IMR-90 (cell line): ENCODE data around the gene TMEM14C. TPM values are rescaled to one million over a fixed set of nuclear protein-coding genes. Genes with fewer than 3 reads are reported as not detected.

Experiments used
- ATAC-seq: fragments of 200-7000 bp; cut with Tn5 transposase; 2 replicates; pipeline ENCODE4 v1.9.1; 2020; ENCODE audit warnings: low read depth, mild to moderate bottlenecking, moderate library complexity
- BruUV-seq: library from RNA; stranded (reverse); fragments of 400-500 nt; replicated peaks from 2 replicates; lab custom pipeline; 2021; lab: Mats Ljungman, UMichigan
- CTCF ChIA-PET: fragments of 300-600 bp; formaldehyde crosslinking; extraction: SDS; loops from one replicate; lab custom pipeline; 2021; ENCODE audit warnings: antibody characterized with exemption; lab: Yijun Ruan, JAX
- POLR2A ChIA-PET: fragments of 300-600 bp; sonication (Branson Sonifier 250); formaldehyde crosslinking; loops from one replicate; lab custom pipeline; 2022; ENCODE audit warnings: antibody characterized with exemption; ENCODE audit not compliant: unreplicated experiment; lab: Charles Lee
- DNase-seq: peaks from one replicate; pipeline ENCODE4 v3.0.0; 2013
- H2AFZ ChIP-seq: replicated peaks from 2 replicates; pipeline ENCODE3; 2013; ENCODE audit warnings: low read length, mild to moderate bottlenecking; ENCODE audit not compliant: poor library complexity
- H2AK5ac ChIP-seq: 2 replicates; pipeline ENCODE4 v1.6.1; 2013; ENCODE audit warnings: low read depth, low read length, inconsistent platforms
- H2AK9ac ChIP-seq: replicated peaks from 2 replicates; pipeline ENCODE3; 2013; ENCODE audit warnings: mild to moderate bottlenecking, low read depth, low read length, moderate library complexity; ENCODE audit not compliant: poor library complexity
- H2BK120ac ChIP-seq: 2 replicates; pipeline ENCODE4 v1.6.1; 2013; ENCODE audit warnings: low read depth, low read length, inconsistent platforms
- H2BK15ac ChIP-seq: 3 replicates; pipeline ENCODE4 v1.6.1; 2013; ENCODE audit warnings: low read depth, low read length, inconsistent platforms
- H2BK20ac ChIP-seq: 2 replicates; pipeline ENCODE4 v1.6.1; 2013; ENCODE audit warnings: low read depth, mild to moderate bottlenecking, inconsistent platforms, low read length, moderate library complexity
- H2BK5ac ChIP-seq: 2 replicates; pipeline ENCODE4 v1.6.1; 2013; ENCODE audit warnings: mild to moderate bottlenecking, low read depth, low read length, inconsistent platforms; ENCODE audit not compliant: poor library complexity, severe bottlenecking
- H3K14ac ChIP-seq: replicated peaks from 2 replicates; pipeline ENCODE4 v1.6.1; 2013; ENCODE audit warnings: low read depth, low read length, inconsistent platforms
- H3K18ac ChIP-seq: 2 replicates; pipeline ENCODE4 v1.6.1; 2013; ENCODE audit warnings: low read depth, low read length, control low read depth
- H3K23ac ChIP-seq: 2 replicates; pipeline ENCODE4 v1.6.1; 2013; ENCODE audit warnings: low read depth, low read length, inconsistent platforms
- H3K27ac ChIP-seq: 2 replicates; pipeline ENCODE4 v1.5.1; 2013; ENCODE audit warnings: mild to moderate bottlenecking, control low read depth, low read length; ENCODE audit not compliant: insufficient read depth
- H3K27me3 ChIP-seq: 2 replicates; pipeline ENCODE4 v1.6.1; 2013; ENCODE audit warnings: low read length; ENCODE audit not compliant: control insufficient read depth, insufficient read depth
- H3K36me3 ChIP-seq: 2 replicates; pipeline ENCODE4 v1.6.1; 2013; ENCODE audit warnings: low read length, mixed read lengths; ENCODE audit not compliant: control insufficient read depth, insufficient read depth
- H3K4ac ChIP-seq: 2 replicates; pipeline ENCODE4 v1.6.1; 2013; ENCODE audit warnings: low read depth, low read length, inconsistent platforms
- H3K4me1 ChIP-seq: 2 replicates; pipeline ENCODE4 v1.6.1; 2013; ENCODE audit warnings: low read length, mixed read lengths; ENCODE audit not compliant: control insufficient read depth, insufficient read depth
- H3K4me2 ChIP-seq: 2 replicates; pipeline ENCODE4 v1.6.1; 2013; ENCODE audit warnings: low read depth, mild to moderate bottlenecking, control low read depth, low read length, moderate library complexity
- H3K4me3 ChIP-seq: 2 replicates; pipeline ENCODE4 v1.5.1; 2013; ENCODE audit warnings: low read depth, mild to moderate bottlenecking, control low read depth, low read length, moderate library complexity; ENCODE audit not compliant: insufficient read depth
- H3K56ac ChIP-seq: 2 replicates; pipeline ENCODE4 v1.6.1; 2013; ENCODE audit warnings: low read length, inconsistent platforms; ENCODE audit not compliant: insufficient read depth; ENCODE audit errors: extremely low read depth
- H3K79me1 ChIP-seq, 2 experiments: 2 replicates each; pipeline ENCODE4 v1.6.1; 2013; ENCODE audit warnings: low read length in 2 of 2, inconsistent platforms in 1 of 2, low read depth in 1 of 2
- H3K9ac ChIP-seq: 2 replicates; pipeline ENCODE4 v1.6.1; 2013; ENCODE audit warnings: low read depth, low read length, control low read depth
- H3K9me1 ChIP-seq: 2 replicates; pipeline ENCODE4 v1.6.1; 2013; ENCODE audit warnings: low read length, inconsistent platforms; ENCODE audit not compliant: insufficient read depth
- H3K9me3 ChIP-seq: 2 replicates; pipeline ENCODE4 v1.6.1; 2013; ENCODE audit warnings: low read length; ENCODE audit not compliant: control insufficient read depth, insufficient read depth
- H4K20me1 ChIP-seq: 2 replicates; pipeline ENCODE4 v1.6.1; 2013; ENCODE audit warnings: low read length, inconsistent platforms; ENCODE audit not compliant: insufficient read depth
- H4K5ac ChIP-seq: 2 replicates; pipeline ENCODE4 v1.6.1; 2013; ENCODE audit warnings: mild to moderate bottlenecking, low read depth, low read length, control low read depth
- H4K8ac ChIP-seq, 2 experiments: 2 replicates each; pipeline ENCODE4 v1.6.1; 2013; ENCODE audit warnings: low read depth in 2 of 2, low read length in 2 of 2, control low read depth in 1 of 2, inconsistent platforms in 1 of 2
- H4K91ac ChIP-seq: 2 replicates; pipeline ENCODE4 v1.6.1; 2013; ENCODE audit warnings: low read depth, low read length, inconsistent platforms; ENCODE audit not compliant: insufficient read depth
- MAFK ChIP-seq: IDR thresholded peaks from 2 replicates; pipeline ENCODE4 v1.6.1; 2012; ENCODE audit warnings: low read depth, low read length, improper control_type of control experiment
- WGBS, 2 experiments: methylation state at CpG; one replicate each; pipeline versions ENCODE4 v1.1.5 to v1.1.7; 2013; ENCODE audit warnings: missing lambda C conversion rate in 2 of 2; ENCODE audit not compliant: insufficient read length in 1 of 2; ENCODE audit errors: extremely low coverage in 2 of 2; 5-methylcytosine and 5-hydroxymethylcytosine counted together
- dilution Hi-C: fragments of 300-500 bp; cut with HindIII; formaldehyde crosslinking; loops from one replicate; pipeline ENCODE4 v1.14.3; 2018; ENCODE audit warnings: low sequenced_read_pairs; ENCODE audit not compliant: unreplicated experiment
- in situ Hi-C: fragments of 300-500 bp; cut with MboI; formaldehyde crosslinking; loops from 3 replicates; pipeline ENCODE4 v1.14.3; 2019; ENCODE audit warnings: low sequenced_read_pairs, inconsistent platforms, mixed read lengths
- intact Hi-C: fragments of 100-400 bp; cut with micrococcal nuclease; formaldehyde crosslinking; loops from 2 replicates; pipeline ENCODE4 v1.10.0; 2022
- polyA plus RNA-seq, 3 experiments: library from polyadenylated mRNA; depleted of rRNA; stranded (reverse); fragments of >200 nt; gene quantifications; 2 replicates each; pipeline ENCODE4 v1.2.3, GENCODE V29; 2012; ENCODE audit warnings: low replicate concordance in 1 of 3
- total RNA-seq: library from RNA; depleted of rRNA; stranded (reverse); fragments of >200 nt; gene quantifications from 2 replicates; pipeline ENCODE4 v1.2.3, GENCODE V29; 2012

Gene TMEM14C
- total and polyA plus RNA-seq, 2 of the 4 experiments (the other 2 are of a cell fraction): 129 to 175 TPM

DNA sequence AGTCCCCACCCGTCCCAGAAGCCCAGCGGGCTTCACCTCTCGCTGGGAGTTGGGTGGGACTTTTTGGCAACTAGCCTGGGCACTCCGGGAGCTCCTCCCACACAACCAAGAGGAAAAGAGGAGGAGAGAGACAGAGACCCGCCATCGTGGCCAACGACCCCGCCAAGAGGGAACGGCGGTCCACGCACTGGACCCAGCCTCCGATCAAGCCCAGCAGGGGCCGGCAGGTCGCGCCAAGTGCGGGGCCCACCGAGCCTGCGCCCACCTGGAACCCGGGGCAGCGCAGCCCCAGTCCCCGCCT lies 3.0 kb upstream of the TMEM14C start:
- Histone ChIP-seq H2BK20ac (no peak overlapping the region), H2AK9ac (peak overlapping the region; percentile 91), H2BK120ac (no peak overlapping the region), H3K4me2 (peak overlapping the region; percentile 78), H4K20me1 (peaks cover 4% of the 10 kb centered on the region; the same call in 1 of the 2 replicates), H2BK15ac (no peak overlapping the region), H2AFZ (peak overlapping the region; percentile 89), H3K9ac (peak overlapping the region; percentile 81), H3K18ac (no peak overlapping the region; the same call in 1 of the 2 replicates), H3K4me3 (peak overlapping the region; percentile 76), H3K4me1 (peaks cover 8% of the 10 kb centered on the region), H3K27me3 (no peaks in the 10 kb centered on the region), H4K91ac (peak overlapping the region; percentile 76; the same call in 1 of the 2 replicates), H3K14ac (0 out of 2 replicates have a peak overlapping the region, but pooled peaks have one; percentile 84), H2AK5ac (no peak overlapping the region), H3K4ac (peak overlapping the region; percentile 82), H3K9me3 (peaks cover 9% of the 10 kb centered on the region), H4K8ac (peak overlapping the region; percentile 83 to 86; a peak in 3 of 4 replicates), H3K56ac (no peak overlapping the region), H3K36me3 (peaks cover under 1% of the 10 kb centered on the region), H3K9me1 (peaks cover 7% of the 10 kb centered on the region), H3K27ac (peak overlapping the region; percentile 82), H3K23ac (no peak overlapping the region), H4K5ac (peak overlapping the region; percentile 85), H3K79me1 (peaks cover 16 to 31% of the 10 kb centered on the region in 2 experiments), H2BK5ac (peak overlapping the region; percentile 81)
- CTCF ChIA-PET: no interaction called here
- intact Hi-C loops: loop anchor here (5.0 kb wide), 1 partner anchor 82 kb away; no protein-coding TSS in a partner anchor
- in situ Hi-C loops: no loop called here
- dilution Hi-C loops: no loop called here
- WGBS, 2 experiments: 45% methylated on average over 8 of the region's 21 CpGs; no CpG with 5 or more reads in 1 of the 2 experiments
- POLR2A ChIA-PET: no interaction called here
- BruUV-seq: no TSS peak
- ATAC-seq (no peak), DNase-seq (no peak)
- no peak for TF ChIP-seq MAFK
